ENCODE data around the gene SIL1. TPM values are rescaled to one million over a fixed set of nuclear protein-coding genes. Genes with fewer than 3 reads are reported as not detected.

Gene SIL1
- total RNA-seq, 1 donor from 2014 or later = 39.3 TPM

DNA sequence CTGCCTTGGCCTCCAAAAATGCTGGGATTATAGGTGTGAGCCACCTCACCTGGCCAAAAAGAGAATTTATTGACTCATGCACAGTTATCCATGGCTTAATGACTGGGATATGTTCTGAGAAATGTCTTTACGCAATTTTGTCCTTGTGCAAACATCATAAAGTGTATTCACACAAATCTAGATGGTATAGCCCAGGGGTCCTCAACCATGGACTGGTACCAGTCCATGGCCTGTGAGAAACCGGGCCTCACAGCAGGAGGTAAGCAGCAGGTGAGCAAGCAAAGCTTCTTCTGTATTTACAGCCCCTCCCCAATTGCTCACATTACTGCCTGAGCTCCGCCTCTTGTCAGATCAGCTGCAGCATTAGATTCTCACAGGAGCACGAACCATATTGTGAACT lies 12.4 kb upstream of the SIL1 start:
- no peak overlapping the region for H3K27ac ChIP-seq (replicated peaks)
- H3K9me3 ChIP-seq (replicated peaks) = no peaks in the 10 kb centered on the region
- intact Hi-C loops (cut with micrococcal nuclease) = no loop called here
- no peaks in the 10 kb centered on the region for H3K36me3 ChIP-seq
- TF ChIP-seq, protein P1, sequence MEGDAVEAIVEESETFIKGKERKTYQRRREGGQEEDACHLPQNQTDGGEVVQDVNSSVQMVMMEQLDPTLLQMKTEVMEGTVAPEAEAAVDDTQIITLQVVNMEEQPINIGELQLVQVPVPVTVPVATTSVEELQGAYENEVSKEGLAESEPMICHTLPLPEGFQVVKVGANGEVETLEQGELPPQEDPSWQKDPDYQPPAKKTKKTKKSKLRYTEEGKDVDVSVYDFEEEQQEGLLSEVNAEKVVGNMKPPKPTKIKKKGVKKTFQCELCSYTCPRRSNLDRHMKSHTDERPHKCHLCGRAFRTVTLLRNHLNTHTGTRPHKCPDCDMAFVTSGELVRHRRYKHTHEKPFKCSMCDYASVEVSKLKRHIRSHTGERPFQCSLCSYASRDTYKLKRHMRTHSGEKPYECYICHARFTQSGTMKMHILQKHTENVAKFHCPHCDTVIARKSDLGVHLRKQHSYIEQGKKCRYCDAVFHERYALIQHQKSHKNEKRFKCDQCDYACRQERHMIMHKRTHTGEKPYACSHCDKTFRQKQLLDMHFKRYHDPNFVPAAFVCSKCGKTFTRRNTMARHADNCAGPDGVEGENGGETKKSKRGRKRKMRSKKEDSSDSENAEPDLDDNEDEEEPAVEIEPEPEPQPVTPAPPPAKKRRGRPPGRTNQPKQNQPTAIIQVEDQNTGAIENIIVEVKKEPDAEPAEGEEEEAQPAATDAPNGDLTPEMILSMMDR (IDR thresholded peaks at IDR 0.05; ENCODE audit: borderline replicate concordance) = no peak
- H3K4me3 ChIP-seq = no peak overlapping the region
- no peak for DNase-seq
- peaks cover 5% of the 10 kb centered on the region for H3K4me1 ChIP-seq
- no peaks in the 10 kb centered on the region for H3K27me3 ChIP-seq (ENCODE audit: low read depth)

DNA sequence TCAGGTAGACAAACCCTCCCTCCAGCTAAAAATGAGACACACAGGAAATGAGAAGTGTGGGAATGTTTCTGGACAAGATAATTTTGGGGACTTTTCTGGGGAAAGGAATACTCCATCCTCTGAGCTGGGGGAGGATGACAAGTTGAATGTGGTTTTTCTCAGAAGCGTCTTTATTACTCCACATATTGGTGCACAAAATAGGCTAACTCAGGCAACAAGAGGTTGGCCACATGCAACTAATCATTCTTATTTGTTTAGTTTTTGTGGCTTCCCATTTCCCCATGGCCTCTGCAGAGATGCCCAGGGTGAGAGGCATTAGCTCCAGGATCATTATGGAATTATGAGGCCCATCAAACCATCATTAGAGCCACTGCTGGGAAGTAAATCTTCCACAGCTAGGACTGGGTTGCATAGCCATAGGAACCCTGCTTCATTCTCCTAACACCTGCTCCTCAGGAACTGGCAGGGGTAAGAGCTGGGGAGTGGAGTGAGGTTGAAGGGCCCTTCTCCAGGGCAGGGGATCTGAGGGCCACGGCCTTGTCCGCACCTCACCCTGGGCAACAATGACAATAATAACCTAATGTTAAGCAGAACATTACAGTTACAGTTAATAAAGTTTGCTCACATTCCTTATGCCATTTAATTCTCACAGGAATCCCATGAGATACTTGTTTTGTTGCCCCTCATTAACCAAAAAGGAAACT lies 9.3 kb upstream of the SIL1 start:
- H3K27me3 ChIP-seq (ENCODE audit: low read depth) = no peaks in the 10 kb centered on the region
- no peak for DNase-seq
- H3K4me3 ChIP-seq = no peak overlapping the region
- no peaks in the 10 kb centered on the region for H3K36me3 ChIP-seq
- intact Hi-C loops (cut with micrococcal nuclease) = no loop called here
- no peaks in the 10 kb centered on the region for H3K9me3 ChIP-seq (replicated peaks)
- peaks cover 1% of the 10 kb centered on the region for H3K4me1 ChIP-seq
- H3K27ac ChIP-seq (replicated peaks) = no peak overlapping the region
- TF ChIP-seq, protein P1 (IDR thresholded peaks at IDR 0.05; ENCODE audit: borderline replicate concordance) = no peak

DNA sequence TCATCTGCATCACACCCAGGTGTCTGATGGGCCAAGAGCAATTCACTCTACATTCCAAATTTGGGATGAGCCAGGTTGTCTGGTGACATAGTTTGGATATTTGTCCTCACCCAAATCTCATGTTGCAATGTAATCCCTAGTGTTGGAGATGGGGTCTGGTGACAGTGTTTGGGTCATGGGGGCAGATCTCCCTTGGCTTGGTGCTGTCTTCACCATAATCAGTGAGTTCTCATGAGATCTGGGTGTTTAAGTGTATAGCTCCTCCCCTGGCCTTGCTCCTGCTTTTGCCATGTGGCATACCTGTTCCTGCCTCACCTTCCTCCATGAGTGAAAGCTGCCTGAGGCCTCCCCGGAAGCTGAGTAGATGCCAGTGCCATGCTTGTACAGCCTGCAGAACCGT lies 7.4 kb upstream of the SIL1 start:
- no peak overlapping the region for H3K4me3 ChIP-seq
- H3K27ac ChIP-seq (replicated peaks) = no peak overlapping the region
- TF ChIP-seq, protein P1 (IDR thresholded peaks at IDR 0.05; ENCODE audit: borderline replicate concordance) = no peak
- DNase-seq = no peak
- intact Hi-C loops (cut with micrococcal nuclease) = no loop called here
- no peaks in the 10 kb centered on the region for H3K4me1 ChIP-seq
- H3K9me3 ChIP-seq (replicated peaks) = no peaks in the 10 kb centered on the region
- no peaks in the 10 kb centered on the region for H3K27me3 ChIP-seq (ENCODE audit: low read depth)
- H3K36me3 ChIP-seq = no peaks in the 10 kb centered on the region

DNA sequence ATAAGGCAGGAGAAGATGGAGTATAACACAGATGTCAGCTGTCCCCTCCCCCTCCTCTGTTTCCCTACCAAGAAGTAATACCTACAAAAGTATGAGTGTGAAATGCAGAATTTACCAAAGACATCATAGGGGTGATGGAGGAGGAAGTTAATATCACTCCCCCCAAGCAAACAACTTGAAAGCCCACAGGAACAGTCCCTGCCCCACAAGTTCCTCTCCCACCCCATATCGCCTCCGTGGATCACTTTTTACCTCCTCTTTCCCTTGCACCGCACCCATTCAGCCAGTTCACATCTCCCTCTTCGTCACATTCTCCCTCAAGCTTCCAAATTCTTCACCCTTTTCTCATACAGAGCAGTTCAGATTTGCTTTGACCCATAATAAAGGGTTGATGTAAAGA lies 7.0 kb upstream of the SIL1 start:
- intact Hi-C loops (cut with micrococcal nuclease) = no loop called here
- Histone ChIP-seq H3K36me3 (no peaks in the 10 kb centered on the region), H3K9me3 (replicated peaks) (no peaks in the 10 kb centered on the region), H3K27me3 (ENCODE audit: low read depth) (no peaks in the 10 kb centered on the region), H3K27ac (replicated peaks) (no peak overlapping the region), H3K4me3 (no peak overlapping the region), H3K4me1 (peaks cover 2% of the 10 kb centered on the region)
- no peak for DNase-seq
- TF ChIP-seq, protein P1 (IDR thresholded peaks at IDR 0.05; ENCODE audit: borderline replicate concordance) = no peak

DNA sequence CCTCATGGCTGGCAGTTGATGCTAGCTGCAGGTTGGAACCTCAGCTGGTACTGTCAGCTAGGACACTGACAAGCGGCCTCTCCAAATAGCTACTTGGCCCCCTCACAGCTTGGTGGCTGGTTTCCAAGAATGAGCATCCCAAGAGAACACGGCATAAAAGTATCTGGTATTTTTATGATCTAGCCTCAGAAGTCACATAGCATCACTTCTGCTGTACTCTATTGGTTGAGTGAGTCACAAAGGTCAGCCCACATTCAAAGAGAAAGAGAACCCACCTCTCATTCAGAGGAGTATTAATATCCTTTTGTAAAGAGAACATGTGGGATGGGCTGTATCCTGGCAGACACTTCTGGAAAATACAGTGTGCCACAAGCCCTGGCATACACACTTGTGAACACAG lies 6.0 kb upstream of the SIL1 start:
- H3K27me3 ChIP-seq (ENCODE audit: low read depth) = no peaks in the 10 kb centered on the region
- no peaks in the 10 kb centered on the region for H3K36me3 ChIP-seq
- H3K27ac ChIP-seq (replicated peaks) = no peak overlapping the region
- peaks cover 9% of the 10 kb centered on the region for H3K4me1 ChIP-seq
- no peaks in the 10 kb centered on the region for H3K9me3 ChIP-seq (replicated peaks)
- H3K4me3 ChIP-seq = no peak overlapping the region
- intact Hi-C loops (cut with micrococcal nuclease) = no loop called here
- TF ChIP-seq, protein P1 (IDR thresholded peaks at IDR 0.05; ENCODE audit: borderline replicate concordance) = no peak
- DNase-seq = no peak
